Neural cell (in vitro differentiated cells): ENCODE data around the gene LPP. TPM values are rescaled to one million over a fixed set of nuclear protein-coding genes. Genes with fewer than 3 reads are reported as not detected.

ENCODE experiments used
- H2AFZ ChIP-seq: fragments of 200-600, 300-800 bp; sonication (generic), shearing (Covaris generic); 2 replicates; pipeline ENCODE4 v1.6.0; 2014; ENCODE audit warnings: low read depth, mild to moderate bottlenecking, antibody characterized with exemption, low read length, moderate library complexity
- H3F3A ChIP-seq: fragments of 200-600 bp; shearing (Covaris generic); 2 replicates; pipeline ENCODE4 v1.6.1; 2016; ENCODE audit warnings: mild to moderate bottlenecking, moderate library complexity, mixed read lengths, antibody characterized with exemption, low read length; ENCODE audit not compliant: insufficient read depth, poor library complexity, severe bottlenecking
- H3K27ac ChIP-seq: fragments of 200-600, 300-800 bp; sonication (generic), shearing (Covaris generic); 2 replicates; pipeline ENCODE4 v1.5.1; 2014; ENCODE audit warnings: mild to moderate bottlenecking, low read length, moderate library complexity
- H3K27me3 ChIP-seq: fragments of 300-800, 200-600 bp; sonication (generic), shearing (Covaris generic); 2 replicates; pipeline ENCODE4 v1.6.0; 2014; ENCODE audit warnings: mild to moderate bottlenecking, low read depth, low read length, moderate library complexity; ENCODE audit not compliant: insufficient read depth
- H3K36me3 ChIP-seq: fragments of 300-800, 200-600 bp; sonication (generic), shearing (Covaris generic); 2 replicates; pipeline ENCODE4 v1.5.1; 2014; ENCODE audit warnings: mild to moderate bottlenecking, antibody characterized with exemption, low read length, moderate library complexity; ENCODE audit not compliant: insufficient read depth
- H3K4me2 ChIP-seq: fragments of 300-800, 200-600 bp; sonication (generic), shearing (Covaris generic); 2 replicates; pipeline ENCODE4 v1.6.0; 2014; ENCODE audit warnings: mild to moderate bottlenecking, low read length
- H3K4me3 ChIP-seq: fragments of 300-800, 200-600 bp; sonication (generic), shearing (Covaris generic); 2 replicates; pipeline ENCODE4 v1.5.1; 2014; ENCODE audit warnings: mild to moderate bottlenecking, low read length, moderate library complexity
- H3K79me2 ChIP-seq: fragments of 200-600 bp; shearing (Covaris generic); replicated peaks from 2 replicates; pipeline ENCODE4 v1.6.0; 2014; ENCODE audit warnings: mild to moderate bottlenecking, low read length, moderate library complexity; ENCODE audit not compliant: insufficient read depth
- H3K9ac ChIP-seq: fragments of 300-800, 200-600 bp; sonication (generic), shearing (Covaris generic); 2 replicates; pipeline ENCODE4 v1.6.1; 2016; ENCODE audit warnings: mild to moderate bottlenecking, low read length, mixed read lengths
- H3K9me2 ChIP-seq: fragments of 200-600 bp; shearing (Covaris generic); 2 replicates; pipeline ENCODE4 v1.6.1; 2016; ENCODE audit warnings: mild to moderate bottlenecking, low read length, mixed read lengths; ENCODE audit not compliant: insufficient read depth
- H3K9me3 ChIP-seq: fragments of 200-600, 300-800 bp; sonication (generic), shearing (Covaris generic); 2 replicates; pipeline ENCODE4 v1.6.1; 2016; ENCODE audit warnings: mild to moderate bottlenecking, mixed run types, low read length, moderate library complexity, mixed read lengths
- H4K20me1 ChIP-seq: fragments of 200-600 bp; shearing (Covaris generic); 2 replicates; pipeline ENCODE4 v1.6.1; 2016; ENCODE audit warnings: mild to moderate bottlenecking, mixed run types; ENCODE audit not compliant: insufficient read depth
- EP300 ChIP-seq: fragments of 450-650 bp; conservative IDR thresholded peaks from 2 replicates; pipeline ENCODE4 v1.6.1; 2014; ENCODE audit warnings: antibody characterized with exemption, mild to moderate bottlenecking, moderate library complexity; ENCODE audit not compliant: poor library complexity, severe bottlenecking
- EZH2 ChIP-seq: fragments of 200-600, 300-800 bp; shearing (Covaris generic), sonication (generic); IDR thresholded peaks from 2 replicates; pipeline ENCODE4 v1.6.1; 2014; ENCODE audit warnings: antibody characterized with exemption, low read length, borderline replicate concordance, mild to moderate bottlenecking; ENCODE audit not compliant: insufficient read depth, poor library complexity, severe bottlenecking
- MXI1 ChIP-seq: fragments of 450-650 bp; conservative IDR thresholded peaks from 2 replicates; pipeline ENCODE4 v1.6.1; 2014; ENCODE audit warnings: antibody characterized with exemption, mild to moderate bottlenecking; ENCODE audit not compliant: poor library complexity, severe bottlenecking
- POLR2AphosphoS5 ChIP-seq: IDR thresholded peaks from 2 replicates; pipeline ENCODE4 v1.6.1; 2012
- RAD21 ChIP-seq: fragments of 450-650 bp; conservative IDR thresholded peaks from 2 replicates; pipeline ENCODE4 v1.6.1; 2014; ENCODE audit warnings: antibody characterized with exemption, mild to moderate bottlenecking, moderate library complexity
- REST ChIP-seq: IDR thresholded peaks from 2 replicates; pipeline ENCODE4 v1.6.1; 2012; ENCODE audit warnings: borderline replicate concordance
- SMC3 ChIP-seq: fragments of 450-650 bp; conservative IDR thresholded peaks from 2 replicates; pipeline ENCODE4 v1.6.1; 2014; ENCODE audit warnings: antibody characterized with exemption, mild to moderate bottlenecking, moderate library complexity; ENCODE audit not compliant: poor library complexity
- TAF1 ChIP-seq: IDR thresholded peaks from 2 replicates; pipeline ENCODE4 v1.6.1; 2012; ENCODE audit warnings: low read depth
- polyA plus RNA-seq: library from polyadenylated mRNA; depleted of rRNA; stranded (reverse); fragments of >200 nt; gene quantifications from 2 replicates; pipeline ENCODE4 v1.2.3, GENCODE V29; 2014
- TF ChIP-seq, protein P1 (sequence below): fragments of 450-650 bp; IDR thresholded peaks from 2 replicates; pipeline ENCODE4 v1.5.1; 2014; ENCODE audit warnings: antibody characterized with exemption, mild to moderate bottlenecking, moderate library complexity; ENCODE audit not compliant: poor library complexity, severe bottlenecking

Gene LPP
- polyA plus RNA-seq, 1 donor from 2014 or later, result 3.0 TPM

DNA sequence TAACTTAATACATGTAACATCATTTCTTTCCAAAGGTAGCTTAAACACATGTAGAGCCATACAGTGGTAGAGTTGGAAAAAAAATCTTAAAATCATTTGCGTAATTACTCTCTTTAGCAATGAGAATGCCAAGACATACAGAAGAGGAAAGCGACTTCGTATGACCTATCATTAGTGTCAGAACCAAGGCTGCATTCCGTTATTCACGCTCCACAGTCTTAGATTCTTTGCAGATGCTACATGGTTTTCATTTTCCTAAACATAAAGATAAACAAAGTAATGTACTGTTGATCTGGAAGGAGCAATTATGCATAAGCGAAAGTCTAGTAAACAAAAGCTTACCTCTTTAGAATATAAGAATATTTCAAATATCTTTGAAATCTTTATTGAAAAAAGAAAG lies 607.5 kb downstream of the LPP start:
- no peak overlapping the region for H3K27ac ChIP-seq
- H3F3A ChIP-seq, result no peaks in the 10 kb centered on the region
- no peak overlapping the region for H3K4me2 ChIP-seq
- no peak overlapping the region for H2AFZ ChIP-seq
- H4K20me1 ChIP-seq, result no peaks in the 10 kb centered on the region
- no peak overlapping the region for H3K4me3 ChIP-seq
- no peaks in the 10 kb centered on the region for H3K9me2 ChIP-seq
- TF ChIP-seq EZH2 (no peak), SMC3 (no peak), EP300 (no peak), POLR2AphosphoS5 (no peak), REST (no peak), MXI1 (no peak), RAD21 (no peak), TAF1 (no peak)
- TF ChIP-seq, protein P1, sequence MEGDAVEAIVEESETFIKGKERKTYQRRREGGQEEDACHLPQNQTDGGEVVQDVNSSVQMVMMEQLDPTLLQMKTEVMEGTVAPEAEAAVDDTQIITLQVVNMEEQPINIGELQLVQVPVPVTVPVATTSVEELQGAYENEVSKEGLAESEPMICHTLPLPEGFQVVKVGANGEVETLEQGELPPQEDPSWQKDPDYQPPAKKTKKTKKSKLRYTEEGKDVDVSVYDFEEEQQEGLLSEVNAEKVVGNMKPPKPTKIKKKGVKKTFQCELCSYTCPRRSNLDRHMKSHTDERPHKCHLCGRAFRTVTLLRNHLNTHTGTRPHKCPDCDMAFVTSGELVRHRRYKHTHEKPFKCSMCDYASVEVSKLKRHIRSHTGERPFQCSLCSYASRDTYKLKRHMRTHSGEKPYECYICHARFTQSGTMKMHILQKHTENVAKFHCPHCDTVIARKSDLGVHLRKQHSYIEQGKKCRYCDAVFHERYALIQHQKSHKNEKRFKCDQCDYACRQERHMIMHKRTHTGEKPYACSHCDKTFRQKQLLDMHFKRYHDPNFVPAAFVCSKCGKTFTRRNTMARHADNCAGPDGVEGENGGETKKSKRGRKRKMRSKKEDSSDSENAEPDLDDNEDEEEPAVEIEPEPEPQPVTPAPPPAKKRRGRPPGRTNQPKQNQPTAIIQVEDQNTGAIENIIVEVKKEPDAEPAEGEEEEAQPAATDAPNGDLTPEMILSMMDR, result no peak
- H3K27me3 ChIP-seq, result no peaks in the 10 kb centered on the region
- H3K79me2 ChIP-seq, result no peaks in the 10 kb centered on the region
- H3K9me3 ChIP-seq, result no peaks in the 10 kb centered on the region
- H3K9ac ChIP-seq, result no peak overlapping the region
- no peaks in the 10 kb centered on the region for H3K36me3 ChIP-seq

- Histone ChIP-seq H3K4me2 (no peak overlapping the region), H3K9me2 (no peaks in the 10 kb centered on the region), H3K36me3 (no peaks in the 10 kb centered on the region), H2AFZ (no peak overlapping the region), H3K79me2 (no peaks in the 10 kb centered on the region), H3K9ac (no peak overlapping the region), H3K9me3 (no peaks in the 10 kb centered on the region), H3K4me3 (no peak overlapping the region), H3K27ac (no peak overlapping the region), H4K20me1 (no peaks in the 10 kb centered on the region), H3F3A (no peaks in the 10 kb centered on the region), H3K27me3 (no peaks in the 10 kb centered on the region)
- no peak for TF ChIP-seq REST
- no peak for TF ChIP-seq TAF1
- TF ChIP-seq POLR2AphosphoS5, result no peak
- no peak for TF ChIP-seq MXI1
- TF ChIP-seq, protein P1, result no peak
- TF ChIP-seq EZH2, result no peak
- no peak for TF ChIP-seq RAD21
- TF ChIP-seq EP300, result no peak
- no peak for TF ChIP-seq SMC3
Observed at GRCh38 chr3:188761964-188762363, 608.0 kb downstream of the LPP start.
